ENCODE measurements around the gene TEX36. TPM values are rescaled to one million over a fixed set of nuclear protein-coding genes. Genes with fewer than 3 reads are reported as not detected.
"Not testable (repeated sequence)": the region's sequence is repeated elsewhere in the genome, so short reads cannot be mapped to it uniquely, and the experiment has no call there.

TEX36 gene
- total RNA-seq, 4 donors from 2014 or later = not detected

GRCh38 chr10:125627646-125628045 lies 55.3 kb downstream of the TEX36 start:
- Histone ChIP-seq H3K4me3 (no peak overlapping the region), H3K9me3 (no peaks in the 10 kb centered on the region)

GRCh38 chr10:125626671-125627070 lies 56.3 kb downstream of the TEX36 start:
- no peaks in the 10 kb centered on the region for H3K9me3 ChIP-seq
- H3K27me3 ChIP-seq = no peaks in the 10 kb centered on the region
- TF ChIP-seq CTCF (IDR thresholded peaks at IDR 0.05) (no peak), POLR2A (IDR thresholded peaks at IDR 0.05) (no peak)
- H3K4me1 ChIP-seq = no peaks in the 10 kb centered on the region
- DNase-seq = no peak
- H3K4me3 ChIP-seq = no peak overlapping the region
- no peaks in the 10 kb centered on the region for H3K36me3 ChIP-seq
- no peak overlapping the region for H3K27ac ChIP-seq

More at GRCh38 chr10:125627646-125628045, 55.3 kb downstream of the TEX36 start:
- TF ChIP-seq POLR2A (IDR thresholded peaks at IDR 0.05) (no peak), CTCF (IDR thresholded peaks at IDR 0.05) (no peak)
- Histone ChIP-seq H3K4me1 (no peaks in the 10 kb centered on the region), H3K27me3 (no peaks in the 10 kb centered on the region), H3K36me3 (no peaks in the 10 kb centered on the region), H3K27ac (no peak overlapping the region)
- DNase-seq = no peak

GRCh38 chr10:125625586-125625985 lies 57.4 kb downstream of the TEX36 start:
- Histone ChIP-seq H3K9me3 (no peaks in the 10 kb centered on the region), H3K4me1 (no peaks in the 10 kb centered on the region), H3K4me3 (no peak overlapping the region), H3K36me3 (no peaks in the 10 kb centered on the region), H3K27ac (no peak overlapping the region), H3K27me3 (no peaks in the 10 kb centered on the region)
- no peak for TF ChIP-seq POLR2A (IDR thresholded peaks at IDR 0.05)
- TF ChIP-seq CTCF (IDR thresholded peaks at IDR 0.05) = no peak
- no peak for DNase-seq

GRCh38 chr10:125624800-125625199 lies 58.2 kb downstream of the TEX36 start:
- Histone ChIP-seq H3K4me3 (no peak overlapping the region), H3K27me3 (no peaks in the 10 kb centered on the region), H3K9me3 (no peaks in the 10 kb centered on the region), H3K4me1 (no peaks in the 10 kb centered on the region), H3K27ac (no peak overlapping the region), H3K36me3 (no peaks in the 10 kb centered on the region)
- DNase-seq = no peak
- TF ChIP-seq CTCF (IDR thresholded peaks at IDR 0.05) (no peak), POLR2A (IDR thresholded peaks at IDR 0.05) (no peak)

- no peaks in the 10 kb centered on the region for H3K36me3 ChIP-seq
- no peak overlapping the region for H3K4me3 ChIP-seq
- H3K9me3 ChIP-seq = no peaks in the 10 kb centered on the region
- no peak for DNase-seq
- no peaks in the 10 kb centered on the region for H3K4me1 ChIP-seq
- H3K27ac ChIP-seq = no peak overlapping the region
- H3K27me3 ChIP-seq = no peaks in the 10 kb centered on the region
- no peak for TF ChIP-seq POLR2A (IDR thresholded peaks at IDR 0.05)
- no peak for TF ChIP-seq CTCF (IDR thresholded peaks at IDR 0.05)
Measured at GRCh38 chr10:125621052-125621451, 61.9 kb downstream of the TEX36 start.

GRCh38 chr10:125620401-125620800 lies 62.6 kb downstream of the TEX36 start:
- Histone ChIP-seq H3K4me3 (no peak overlapping the region), H3K27ac (no peak overlapping the region), H3K27me3 (no peaks in the 10 kb centered on the region), H3K9me3 (no peaks in the 10 kb centered on the region), H3K36me3 (no peaks in the 10 kb centered on the region), H3K4me1 (no peaks in the 10 kb centered on the region)
- TF ChIP-seq POLR2A (IDR thresholded peaks at IDR 0.05) (no peak), CTCF (IDR thresholded peaks at IDR 0.05) (no peak)
- DNase-seq = no peak

- DNase-seq, H3K27me3 ChIP-seq, H3K36me3 ChIP-seq, H3K4me3 ChIP-seq, H3K4me1 ChIP-seq, H3K27ac ChIP-seq, H3K9me3 ChIP-seq: not testable (repeated sequence)
Measured at GRCh38 chr10:125613062-125613461, 69.9 kb downstream of the TEX36 start.

Measured in Peyer's patch (tissue), 4 donors.